Rectal smooth muscle tissue (tissue), 1 donor: ENCODE data around the gene CD248.

Source experiments
- H3K27ac ChIP-seq: one replicate; pipeline ENCODE4 v1.7.0; 2013; ENCODE audit warnings: low read depth, low read length, inconsistent platforms
- H3K27me3 ChIP-seq: one replicate; pipeline ENCODE4 v1.7.0; 2013; ENCODE audit warnings: low read length; ENCODE audit not compliant: control insufficient read depth, insufficient read depth
- H3K36me3 ChIP-seq: one replicate; pipeline ENCODE4 v1.7.0; 2013; ENCODE audit warnings: low read length; ENCODE audit not compliant: control insufficient read depth, insufficient read depth
- H3K4me1 ChIP-seq: one replicate; pipeline ENCODE4 v1.7.0; 2013; ENCODE audit warnings: low read length; ENCODE audit not compliant: control insufficient read depth, insufficient read depth
- H3K4me3 ChIP-seq: one replicate; pipeline ENCODE4 v1.7.0; 2013; ENCODE audit warnings: low read length
- H3K9ac ChIP-seq: one replicate; pipeline ENCODE4 v1.7.0; 2013; ENCODE audit warnings: low read length

CD248 gene

GRCh38 chr11:66292543-66293332, 24.1 kb downstream of the CD248 start:
- H3K4me3 ChIP-seq = no peak overlapping the region
- H3K36me3 ChIP-seq = no peaks in the 10 kb centered on the region
- H3K4me1 ChIP-seq = no peaks in the 10 kb centered on the region
- H3K27ac ChIP-seq = no peak overlapping the region
- peaks cover 20% of the 10 kb centered on the region for H3K27me3 ChIP-seq
- no peak overlapping the region for H3K9ac ChIP-seq

- H3K27me3 ChIP-seq = peaks cover 20% of the 10 kb centered on the region
- no peaks in the 10 kb centered on the region for H3K4me1 ChIP-seq
- peak within 1 kb of the TSS; percentile 26 for H3K4me3 ChIP-seq
- no peak within 1 kb of the TSS for H3K27ac ChIP-seq
- H3K9ac ChIP-seq = no peak within 1 kb of the TSS
- H3K36me3 ChIP-seq = no peaks in the 10 kb centered on the region
These were observed 24.9 kb downstream of the CD248 start, which contains the start of gene TMEM151A for GRCh38 chr11:66291706-66292542. Gene TMEM151A (plus strand): TSS chr11:66291894. CDS start chr11:66292014, 120 bp downstream.

GRCh38 chr11:66291303-66291705, 25.5 kb downstream of the CD248 start:
- Histone ChIP-seq H3K27me3 (peaks cover 20% of the 10 kb centered on the region), H3K9ac (no peak overlapping the region), H3K4me1 (no peaks in the 10 kb centered on the region), H3K27ac (no peak overlapping the region), H3K4me3 (peak overlapping the region; percentile 5), H3K36me3 (no peaks in the 10 kb centered on the region)

- Histone ChIP-seq H3K27me3 (peaks cover 20% of the 10 kb centered on the region), H3K4me1 (no peaks in the 10 kb centered on the region), H3K27ac (no peak overlapping the region), H3K4me3 (peak overlapping the region; percentile 86), H3K36me3 (no peaks in the 10 kb centered on the region), H3K9ac (no peak overlapping the region)
These were observed 26.6 kb downstream of the CD248 start for GRCh38 chr11:66290330-66290621.

- H3K9ac ChIP-seq = peak overlapping the region; percentile 54
- H3K27me3 ChIP-seq = peaks cover 20% of the 10 kb centered on the region
- H3K27ac ChIP-seq = peak overlapping the region; percentile 57
- no peaks in the 10 kb centered on the region for H3K4me1 ChIP-seq
- H3K4me3 ChIP-seq = peak overlapping the region; percentile 86
- no peaks in the 10 kb centered on the region for H3K36me3 ChIP-seq
These were observed 27.1 kb downstream of the CD248 start for GRCh38 chr11:66289548-66290329.

GRCh38 chr11:66288671-66289547, 27.9 kb downstream of the CD248 start, which contains the start of gene YIF1A:
Gene YIF1A (minus strand): TSS chr11:66289143. CDS start chr11:66288985, 158 bp downstream.
- Histone ChIP-seq H3K36me3 (no peaks in the 10 kb centered on the region), H3K9ac (peak within 1 kb of the TSS; percentile 54), H3K4me3 (peak within 1 kb of the TSS; percentile 86), H3K4me1 (no peaks in the 10 kb centered on the region), H3K27ac (peak within 1 kb of the TSS; percentile 94), H3K27me3 (peaks cover 16% of the 10 kb centered on the region)

- peak overlapping the region; percentile 94 for H3K27ac ChIP-seq
- H3K36me3 ChIP-seq = no peaks in the 10 kb centered on the region
- no peaks in the 10 kb centered on the region for H3K4me1 ChIP-seq
- peak overlapping the region; percentile 63 for H3K4me3 ChIP-seq
- peaks cover 12% of the 10 kb centered on the region for H3K27me3 ChIP-seq
- H3K9ac ChIP-seq = peak overlapping the region; percentile 16
These were observed 28.8 kb downstream of the CD248 start for GRCh38 chr11:66287889-66288670.

- Histone ChIP-seq H3K27ac (no peak overlapping the region), H3K9ac (no peak overlapping the region), H3K27me3 (peaks cover 5% of the 10 kb centered on the region), H3K4me3 (no peak overlapping the region), H3K4me1 (peaks cover 2% of the 10 kb centered on the region), H3K36me3 (no peaks in the 10 kb centered on the region)
These were observed 29.5 kb downstream of the CD248 start for GRCh38 chr11:66287211-66287888.

- H3K27me3 ChIP-seq = peaks cover 4% of the 10 kb centered on the region
- no peak overlapping the region for H3K27ac ChIP-seq
- no peak overlapping the region for H3K9ac ChIP-seq
- no peaks in the 10 kb centered on the region for H3K36me3 ChIP-seq
- no peak overlapping the region for H3K4me3 ChIP-seq
- peaks cover 2% of the 10 kb centered on the region for H3K4me1 ChIP-seq
These were observed 30.1 kb downstream of the CD248 start for GRCh38 chr11:66286699-66287098.

- no peak overlapping the region for H3K27ac ChIP-seq
- H3K9ac ChIP-seq = no peak overlapping the region
- H3K27me3 ChIP-seq = no peaks in the 10 kb centered on the region
- H3K4me3 ChIP-seq = no peak overlapping the region
- H3K4me1 ChIP-seq = peaks cover 2% of the 10 kb centered on the region
- no peaks in the 10 kb centered on the region for H3K36me3 ChIP-seq
These were observed 31.4 kb downstream of the CD248 start for GRCh38 chr11:66285250-66285947.
